NCI-H446 treated with DMSO at 0.1 percent for 48 hours (cell line): ENCODE measurements around the gene SUMO2.
"Not testable (repeated sequence)": the region's sequence is repeated elsewhere in the genome, so short reads cannot be mapped to it uniquely, and the experiment has no call there.

ENCODE experiments used
- DNase-seq: peaks from one replicate; lab custom pipeline; 2025; lab: John Stamatoyannopoulos, UW

Gene SUMO2

GRCh38 chr17:75181608-75182318 lies 996 bp downstream of the SUMO2 start:
- DNase-seq: no peak

- no peak for DNase-seq
Observed at GRCh38 chr17:75181110-75181509, 1.6 kb downstream of the SUMO2 start.

- no peak for DNase-seq
Observed at GRCh38 chr17:75178453-75178852, 4.3 kb downstream of the SUMO2 start.

- DNase-seq: no peak
Observed at GRCh38 chr17:75176625-75177024, 6.1 kb downstream of the SUMO2 start.

GRCh38 chr17:75174996-75175395 lies 7.8 kb downstream of the SUMO2 start:
- no peak for DNase-seq

GRCh38 chr17:75173526-75173925 lies 9.2 kb downstream of the SUMO2 start:
- DNase-seq: no peak

GRCh38 chr17:75168998-75169397 lies 13.8 kb downstream of the SUMO2 start:
- DNase-seq: no peak

GRCh38 chr17:75164606-75165005 lies 18.2 kb downstream of the SUMO2 start:
- not testable (repeated sequence) for DNase-seq

GRCh38 chr17:75163074-75163473 lies 19.7 kb downstream of the SUMO2 start:
- no peak for DNase-seq

- DNase-seq: no peak
Observed at GRCh38 chr17:75160211-75160610, 22.5 kb downstream of the SUMO2 start.

GRCh38 chr17:75159196-75160031 lies 23.3 kb downstream of the SUMO2 start:
- no peak for DNase-seq

GRCh38 chr17:75158480-75158879 lies 24.3 kb downstream of the SUMO2 start:
- DNase-seq: not testable (repeated sequence)

- no peak for DNase-seq
Observed at GRCh38 chr17:75155191-75155601, 27.6 kb downstream of the SUMO2 start.

- DNase-seq: peak; percentile 98
Observed at GRCh38 chr17:75154195-75155106, 28.3 kb downstream of the SUMO2 start, which contains the start of gene JPT1. Gene JPT1, minus strand, starts transcription at chr17:75154512. Its CDS starts 115 bp downstream, at chr17:75154397.

- no peak for DNase-seq
Observed at GRCh38 chr17:75153780-75154194, 29.0 kb downstream of the SUMO2 start.

GRCh38 chr17:75152922-75153779 lies 29.6 kb downstream of the SUMO2 start:
- DNase-seq: peak; percentile 23

- no peak for DNase-seq
Observed at GRCh38 chr17:75152523-75152921, 30.2 kb downstream of the SUMO2 start.

GRCh38 chr17:75151930-75152329 lies 30.8 kb downstream of the SUMO2 start:
- peak; percentile 16 for DNase-seq

- DNase-seq: no peak
Observed at GRCh38 chr17:75147878-75148546, 34.7 kb downstream of the SUMO2 start.

- no peak for DNase-seq
Observed at GRCh38 chr17:75146592-75146991, 36.2 kb downstream of the SUMO2 start.
